Measurements from ENCODE around the gene FBXL16. TPM values are rescaled to one million over a fixed set of nuclear protein-coding genes. Genes with fewer than 3 reads are reported as not detected.
A peak's percentile ranks its signal among the peaks of the same experiment; 100 is the strongest.

The FBXL16 gene
- total and polyA plus RNA-seq, 2 experiments from 2014 or later, result 8.9 to 12.6 TPM

DNA sequence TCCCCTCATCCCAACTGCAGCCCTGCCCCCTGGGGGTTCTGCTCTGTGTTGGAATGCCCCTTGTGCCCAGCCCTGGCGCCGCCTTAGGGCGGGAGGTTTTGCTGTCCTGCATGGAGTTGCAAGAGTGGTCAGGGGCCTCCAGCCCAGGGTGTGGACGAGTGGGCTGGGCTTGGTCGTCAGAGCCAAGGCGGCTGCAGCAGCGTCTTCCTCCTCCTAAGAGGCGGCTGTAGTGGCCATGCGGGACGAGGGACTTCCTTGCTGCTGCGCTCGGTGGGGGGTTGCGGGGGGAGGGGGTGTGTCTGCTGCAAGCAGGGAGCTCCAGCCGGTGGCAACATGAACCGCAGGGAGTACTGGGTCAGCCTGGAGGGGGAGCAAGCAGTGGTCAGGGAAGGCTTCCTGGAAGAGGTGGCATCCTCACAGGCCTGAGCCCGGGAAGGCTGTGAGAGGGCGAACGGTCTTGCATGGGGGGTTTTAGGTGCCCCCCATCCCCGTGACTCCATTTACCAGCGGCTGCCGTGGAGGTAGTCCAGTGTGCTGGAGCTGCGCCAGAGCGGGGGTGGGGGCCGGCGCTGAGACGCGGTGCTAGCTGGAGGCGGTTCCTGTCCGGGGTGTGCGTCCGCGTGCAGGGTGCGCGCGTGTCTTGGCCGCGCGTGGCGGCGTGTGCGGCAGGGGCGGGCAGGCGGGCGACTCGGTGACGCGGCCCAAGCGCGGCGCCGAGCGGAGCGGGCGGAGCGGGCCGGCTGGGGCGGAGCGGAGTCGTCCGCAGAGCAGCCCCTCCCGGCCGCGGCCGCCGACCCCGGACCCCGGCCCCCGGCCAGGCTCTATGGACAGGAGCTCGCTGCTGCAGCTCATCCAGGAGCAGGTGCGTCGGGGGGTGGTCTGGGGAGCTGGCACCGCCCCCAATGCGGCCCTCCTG is 30.4 kb downstream of the FBXL16 start, which contains the start of gene RHBDL1 (continued):
- TF ChIP-seq, protein P1, sequence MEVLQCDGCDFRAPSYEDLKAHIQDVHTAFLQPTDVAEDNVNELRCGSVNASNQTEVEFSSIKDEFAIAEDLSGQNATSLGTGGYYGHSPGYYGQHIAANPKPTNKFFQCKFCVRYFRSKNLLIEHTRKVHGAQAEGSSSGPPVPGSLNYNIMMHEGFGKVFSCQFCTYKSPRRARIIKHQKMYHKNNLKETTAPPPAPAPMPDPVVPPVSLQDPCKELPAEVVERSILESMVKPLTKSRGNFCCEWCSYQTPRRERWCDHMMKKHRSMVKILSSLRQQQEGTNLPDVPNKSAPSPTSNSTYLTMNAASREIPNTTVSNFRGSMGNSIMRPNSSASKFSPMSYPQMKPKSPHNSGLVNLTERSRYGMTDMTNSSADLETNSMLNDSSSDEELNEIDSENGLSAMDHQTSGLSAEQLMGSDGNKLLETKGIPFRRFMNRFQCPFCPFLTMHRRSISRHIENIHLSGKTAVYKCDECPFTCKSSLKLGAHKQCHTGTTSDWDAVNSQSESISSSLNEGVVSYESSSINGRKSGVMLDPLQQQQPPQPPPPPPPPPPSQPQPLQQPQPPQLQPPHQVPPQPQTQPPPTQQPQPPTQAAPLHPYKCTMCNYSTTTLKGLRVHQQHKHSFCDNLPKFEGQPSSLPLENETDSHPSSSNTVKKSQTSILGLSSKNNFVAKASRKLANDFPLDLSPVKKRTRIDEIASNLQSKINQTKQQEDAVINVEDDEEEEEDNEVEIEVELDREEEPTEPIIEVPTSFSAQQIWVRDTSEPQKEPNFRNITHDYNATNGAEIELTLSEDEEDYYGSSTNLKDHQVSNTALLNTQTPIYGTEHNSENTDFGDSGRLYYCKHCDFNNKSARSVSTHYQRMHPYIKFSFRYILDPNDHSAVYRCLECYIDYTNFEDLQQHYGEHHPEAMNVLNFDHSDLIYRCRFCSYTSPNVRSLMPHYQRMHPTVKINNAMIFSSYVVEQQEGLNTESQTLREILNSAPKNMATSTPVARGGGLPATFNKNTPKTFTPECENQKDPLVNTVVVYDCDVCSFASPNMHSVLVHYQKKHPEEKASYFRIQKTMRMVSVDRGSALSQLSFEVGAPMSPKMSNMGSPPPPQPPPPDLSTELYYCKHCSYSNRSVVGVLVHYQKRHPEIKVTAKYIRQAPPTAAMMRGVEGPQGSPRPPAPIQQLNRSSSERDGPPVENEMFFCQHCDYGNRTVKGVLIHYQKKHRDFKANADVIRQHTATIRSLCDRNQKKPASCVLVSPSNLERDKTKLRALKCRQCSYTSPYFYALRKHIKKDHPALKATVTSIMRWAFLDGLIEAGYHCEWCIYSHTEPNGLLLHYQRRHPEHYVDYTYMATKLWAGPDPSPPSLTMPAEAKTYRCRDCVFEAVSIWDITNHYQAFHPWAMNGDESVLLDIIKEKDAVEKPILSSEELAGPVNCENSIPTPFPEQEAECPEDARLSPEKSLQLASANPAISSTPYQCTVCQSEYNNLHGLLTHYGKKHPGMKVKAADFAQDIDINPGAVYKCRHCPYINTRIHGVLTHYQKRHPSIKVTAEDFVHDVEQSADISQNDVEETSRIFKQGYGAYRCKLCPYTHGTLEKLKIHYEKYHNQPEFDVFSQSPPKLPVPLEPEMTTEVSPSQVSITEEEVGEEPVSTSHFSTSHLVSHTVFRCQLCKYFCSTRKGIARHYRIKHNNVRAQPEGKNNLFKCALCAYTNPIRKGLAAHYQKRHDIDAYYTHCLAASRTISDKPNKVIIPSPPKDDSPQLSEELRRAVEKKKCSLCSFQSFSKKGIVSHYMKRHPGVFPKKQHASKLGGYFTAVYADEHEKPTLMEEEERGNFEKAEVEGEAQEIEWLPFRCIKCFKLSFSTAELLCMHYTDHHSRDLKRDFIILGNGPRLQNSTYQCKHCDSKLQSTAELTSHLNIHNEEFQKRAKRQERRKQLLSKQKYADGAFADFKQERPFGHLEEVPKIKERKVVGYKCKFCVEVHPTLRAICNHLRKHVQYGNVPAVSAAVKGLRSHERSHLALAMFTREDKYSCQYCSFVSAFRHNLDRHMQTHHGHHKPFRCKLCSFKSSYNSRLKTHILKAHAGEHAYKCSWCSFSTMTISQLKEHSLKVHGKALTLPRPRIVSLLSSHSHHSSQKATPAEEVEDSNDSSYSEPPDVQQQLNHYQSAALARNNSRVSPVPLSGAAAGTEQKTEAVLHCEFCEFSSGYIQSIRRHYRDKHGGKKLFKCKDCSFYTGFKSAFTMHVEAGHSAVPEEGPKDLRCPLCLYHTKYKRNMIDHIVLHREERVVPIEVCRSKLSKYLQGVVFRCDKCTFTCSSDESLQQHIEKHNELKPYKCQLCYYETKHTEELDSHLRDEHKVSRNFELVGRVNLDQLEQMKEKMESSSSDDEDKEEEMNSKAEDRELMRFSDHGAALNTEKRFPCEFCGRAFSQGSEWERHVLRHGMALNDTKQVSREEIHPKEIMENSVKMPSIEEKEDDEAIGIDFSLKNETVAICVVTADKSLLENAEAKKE (CRISPR knock-in tag; IDR thresholded peaks at IDR 0.05), result no peak
- TF ChIP-seq EZH2 (IDR thresholded peaks at IDR 0.05; ENCODE audit: low read depth, unreplicated experiment), result no peak

DNA sequence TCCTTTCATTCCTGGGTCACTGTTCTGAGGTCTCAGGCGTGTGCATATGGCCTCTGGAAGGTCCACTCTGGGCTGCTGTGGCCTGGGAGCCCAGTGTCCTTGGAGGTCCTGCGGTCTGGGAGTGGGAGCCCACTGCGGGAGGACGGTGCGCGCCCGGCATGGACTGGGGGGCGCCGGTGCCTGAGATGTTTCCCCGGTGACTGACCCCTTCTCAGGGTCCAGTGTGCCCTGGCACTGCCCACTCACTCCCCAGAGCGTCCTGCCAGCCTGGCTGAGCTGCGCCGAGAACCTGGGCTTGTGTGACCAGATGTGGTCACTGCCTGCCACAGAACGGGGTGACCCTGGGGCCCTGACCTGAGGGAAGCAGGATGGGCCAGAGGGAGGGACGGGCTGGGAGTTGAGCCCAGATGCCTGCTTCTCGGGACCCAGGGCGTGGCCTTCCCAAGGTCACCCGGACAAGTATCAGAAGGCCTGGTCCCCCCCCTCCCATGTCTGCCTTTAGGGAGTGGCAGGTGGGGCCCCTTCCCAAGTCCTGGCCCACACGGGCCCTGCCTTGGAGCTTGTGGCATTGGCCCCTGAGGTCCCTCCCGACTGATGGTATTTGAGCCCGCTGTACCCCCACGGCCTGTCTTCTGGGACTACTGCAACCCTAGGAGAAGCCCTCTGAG is 31.3 kb downstream of the FBXL16 start:
- H3K36me3 ChIP-seq (ENCODE audit: insufficient read depth), result peaks cover 11% of the 10 kb centered on the region; the same call in 1 of the 2 replicates
- H3K27ac ChIP-seq (ENCODE audit: low read depth), result no peak overlapping the region
- Mint-ChIP-seq H3K36me3 (ENCODE audit: low read depth) (peaks cover 20% of the 10 kb centered on the region), H3K4me1 (peaks cover 15% of the 10 kb centered on the region), H3K27me3 (ENCODE audit: insufficient read depth, low read depth, poor library complexity) (peaks cover 8% of the 10 kb centered on the region), H3K4me3 (peak overlapping the region; percentile 72; the same call in 2 of the 3 replicates), H3K9me3 (no peaks in the 10 kb centered on the region), H3K27ac (no peak overlapping the region)
- peak overlapping the region; percentile 86 for H3K4me2 ChIP-seq
- H3K79me2 ChIP-seq (replicated peaks; ENCODE audit: insufficient read depth), result peaks cover 3% of the 10 kb centered on the region
- DNase-seq (ENCODE audit: low spot score) (no peak), ATAC-seq (no peak)
- peak overlapping the region; percentile 66 for H3K4me3 ChIP-seq
- H3K27me3 ChIP-seq (ENCODE audit: insufficient read depth), result no peaks in the 10 kb centered on the region
- peaks cover 17% of the 10 kb centered on the region for H3F3A ChIP-seq (replicated peaks; ENCODE audit: low read depth)
- H3K9me2 ChIP-seq (ENCODE audit: insufficient read depth), result no peaks in the 10 kb centered on the region
- peaks cover 3% of the 10 kb centered on the region; the same call in 1 of the 2 replicates for H4K20me1 ChIP-seq (replicated peaks; ENCODE audit: insufficient read depth)
- H3K4me1 ChIP-seq (ENCODE audit: insufficient read depth), result peaks cover 11% of the 10 kb centered on the region; the same call in 1 of the 2 replicates
- no peak overlapping the region for H2AFZ ChIP-seq
- no peak for TF ChIP-seq JUNB (IDR thresholded peaks at IDR 0.05; ENCODE audit: unreplicated experiment)
- TF ChIP-seq ZNF114 (CRISPR knock-in tag; IDR thresholded peaks at IDR 0.05), result no peak
- TF ChIP-seq EZH2phosphoT487 (IDR thresholded peaks at IDR 0.05; ENCODE audit: unreplicated experiment), result no peak
- TF ChIP-seq, protein P1 (CRISPR knock-in tag; IDR thresholded peaks at IDR 0.05), result no peak

Data from GM23338 (cell line).